ENCODE results near the gene OSBP2.

DNA sequence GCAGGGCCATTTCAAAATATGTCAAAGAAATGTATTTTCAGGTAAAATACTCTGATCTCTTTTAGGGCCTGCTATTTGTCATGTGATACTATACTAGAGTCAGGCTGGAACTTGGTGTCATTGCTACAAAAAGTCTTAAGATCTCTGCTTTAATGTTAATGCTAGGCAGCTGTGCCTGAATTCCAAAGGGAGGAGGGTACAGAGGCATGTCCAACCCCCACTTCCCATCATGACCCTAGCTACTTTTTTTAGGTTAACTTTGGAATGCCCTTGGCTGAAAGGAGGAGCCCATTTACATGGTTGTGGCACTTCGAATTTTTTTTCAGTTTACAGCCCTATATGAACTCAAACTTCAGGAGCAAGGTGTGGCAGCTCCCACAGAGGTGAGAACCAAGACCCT, 58.1 kb downstream of the OSBP2 start:
- TF ChIP-seq, protein P1, sequence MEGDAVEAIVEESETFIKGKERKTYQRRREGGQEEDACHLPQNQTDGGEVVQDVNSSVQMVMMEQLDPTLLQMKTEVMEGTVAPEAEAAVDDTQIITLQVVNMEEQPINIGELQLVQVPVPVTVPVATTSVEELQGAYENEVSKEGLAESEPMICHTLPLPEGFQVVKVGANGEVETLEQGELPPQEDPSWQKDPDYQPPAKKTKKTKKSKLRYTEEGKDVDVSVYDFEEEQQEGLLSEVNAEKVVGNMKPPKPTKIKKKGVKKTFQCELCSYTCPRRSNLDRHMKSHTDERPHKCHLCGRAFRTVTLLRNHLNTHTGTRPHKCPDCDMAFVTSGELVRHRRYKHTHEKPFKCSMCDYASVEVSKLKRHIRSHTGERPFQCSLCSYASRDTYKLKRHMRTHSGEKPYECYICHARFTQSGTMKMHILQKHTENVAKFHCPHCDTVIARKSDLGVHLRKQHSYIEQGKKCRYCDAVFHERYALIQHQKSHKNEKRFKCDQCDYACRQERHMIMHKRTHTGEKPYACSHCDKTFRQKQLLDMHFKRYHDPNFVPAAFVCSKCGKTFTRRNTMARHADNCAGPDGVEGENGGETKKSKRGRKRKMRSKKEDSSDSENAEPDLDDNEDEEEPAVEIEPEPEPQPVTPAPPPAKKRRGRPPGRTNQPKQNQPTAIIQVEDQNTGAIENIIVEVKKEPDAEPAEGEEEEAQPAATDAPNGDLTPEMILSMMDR (IDR thresholded peaks at IDR 0.05), result no peak
- TF ChIP-seq EP300 (IDR thresholded peaks at IDR 0.05) (no peak), POLR2A (IDR thresholded peaks at IDR 0.05) (no peak), POLR2AphosphoS5 (IDR thresholded peaks at IDR 0.05) (no peak)
